Hepatic stellate cell (primary cell): ENCODE data around the gene DLX1.
"Not testable (repeated sequence)": the region's sequence is repeated elsewhere in the genome, so short reads cannot be mapped to it uniquely, and the experiment has no call there.

ENCODE experiments used
- DNase-seq: peaks from one replicate; pipeline ENCODE4 v3.0.0; 2011; ENCODE audit warnings: low spot score

DLX1 gene

GRCh38 chr2:172114579-172114978, 29.3 kb downstream of the DLX1 start:
- no peak for DNase-seq

GRCh38 chr2:172116107-172116506, 30.8 kb downstream of the DLX1 start:
- no peak for DNase-seq

- peak; percentile 21 for DNase-seq
Observed at GRCh38 chr2:172119089-172119488, 33.8 kb downstream of the DLX1 start.

GRCh38 chr2:172120118-172120517, 34.8 kb downstream of the DLX1 start:
- DNase-seq, result no peak

GRCh38 chr2:172128484-172128883, 43.2 kb downstream of the DLX1 start:
- DNase-seq, result no peak

GRCh38 chr2:172129404-172129803, 44.1 kb downstream of the DLX1 start:
- DNase-seq, result no peak

- no peak for DNase-seq
Observed at GRCh38 chr2:172131713-172132555, 46.6 kb downstream of the DLX1 start.

- DNase-seq, result no peak
Observed at GRCh38 chr2:172134270-172134669, 49.0 kb downstream of the DLX1 start.

- no peak for DNase-seq
Observed at GRCh38 chr2:172135446-172135845, 50.1 kb downstream of the DLX1 start.

GRCh38 chr2:172137109-172137508, 51.8 kb downstream of the DLX1 start:
- no peak for DNase-seq

- DNase-seq, result no peak
Observed at GRCh38 chr2:172137943-172138342, 52.6 kb downstream of the DLX1 start.

GRCh38 chr2:172138727-172139126, 53.4 kb downstream of the DLX1 start:
- not testable (repeated sequence) for DNase-seq
